ENCODE results near the gene SCMH1.

Gene SCMH1

DNA sequence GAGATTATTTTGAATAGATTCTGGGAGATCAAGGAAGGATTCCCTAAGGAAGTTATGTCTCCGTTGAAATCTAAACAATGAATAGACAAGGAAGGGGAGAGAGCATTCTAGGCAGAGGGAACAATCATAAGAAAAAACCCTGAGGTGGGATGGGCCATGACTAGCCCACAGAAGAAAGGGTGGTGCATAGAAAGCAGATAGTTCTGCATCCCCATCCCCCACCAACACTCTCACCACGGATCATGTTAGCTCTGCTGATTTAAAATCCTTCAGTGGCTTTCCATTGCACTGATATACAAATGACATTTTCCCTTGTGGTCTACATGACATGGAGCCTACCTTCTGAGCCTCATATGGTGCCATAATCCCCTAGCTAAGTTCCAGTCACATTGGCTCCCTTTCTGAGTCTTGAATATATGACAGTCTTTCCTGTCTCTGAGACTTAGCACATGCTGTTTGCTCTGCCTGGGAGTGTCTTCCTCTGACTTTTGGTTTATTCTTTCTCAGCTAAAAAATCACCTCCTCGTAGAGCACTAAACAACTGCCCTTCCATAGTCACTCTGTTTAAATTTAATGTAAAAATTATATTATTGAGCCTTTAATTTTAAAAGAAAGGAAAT, 15.2 kb downstream of the SCMH1 start:
- no peaks in the 10 kb centered on the region for H3K4me1 ChIP-seq
- H3K4me3 ChIP-seq (ENCODE audit: low read depth, low read length): no peak overlapping the region
- TF ChIP-seq, protein P1, sequence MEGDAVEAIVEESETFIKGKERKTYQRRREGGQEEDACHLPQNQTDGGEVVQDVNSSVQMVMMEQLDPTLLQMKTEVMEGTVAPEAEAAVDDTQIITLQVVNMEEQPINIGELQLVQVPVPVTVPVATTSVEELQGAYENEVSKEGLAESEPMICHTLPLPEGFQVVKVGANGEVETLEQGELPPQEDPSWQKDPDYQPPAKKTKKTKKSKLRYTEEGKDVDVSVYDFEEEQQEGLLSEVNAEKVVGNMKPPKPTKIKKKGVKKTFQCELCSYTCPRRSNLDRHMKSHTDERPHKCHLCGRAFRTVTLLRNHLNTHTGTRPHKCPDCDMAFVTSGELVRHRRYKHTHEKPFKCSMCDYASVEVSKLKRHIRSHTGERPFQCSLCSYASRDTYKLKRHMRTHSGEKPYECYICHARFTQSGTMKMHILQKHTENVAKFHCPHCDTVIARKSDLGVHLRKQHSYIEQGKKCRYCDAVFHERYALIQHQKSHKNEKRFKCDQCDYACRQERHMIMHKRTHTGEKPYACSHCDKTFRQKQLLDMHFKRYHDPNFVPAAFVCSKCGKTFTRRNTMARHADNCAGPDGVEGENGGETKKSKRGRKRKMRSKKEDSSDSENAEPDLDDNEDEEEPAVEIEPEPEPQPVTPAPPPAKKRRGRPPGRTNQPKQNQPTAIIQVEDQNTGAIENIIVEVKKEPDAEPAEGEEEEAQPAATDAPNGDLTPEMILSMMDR (IDR thresholded peaks at IDR 0.05; ENCODE audit: low read depth, low read length): no peak
- no peaks in the 10 kb centered on the region for H3K36me3 ChIP-seq
- H3K9me3 ChIP-seq: no peaks in the 10 kb centered on the region
- DNase-seq: no peak
- no peaks in the 10 kb centered on the region for H3K27me3 ChIP-seq

DNA sequence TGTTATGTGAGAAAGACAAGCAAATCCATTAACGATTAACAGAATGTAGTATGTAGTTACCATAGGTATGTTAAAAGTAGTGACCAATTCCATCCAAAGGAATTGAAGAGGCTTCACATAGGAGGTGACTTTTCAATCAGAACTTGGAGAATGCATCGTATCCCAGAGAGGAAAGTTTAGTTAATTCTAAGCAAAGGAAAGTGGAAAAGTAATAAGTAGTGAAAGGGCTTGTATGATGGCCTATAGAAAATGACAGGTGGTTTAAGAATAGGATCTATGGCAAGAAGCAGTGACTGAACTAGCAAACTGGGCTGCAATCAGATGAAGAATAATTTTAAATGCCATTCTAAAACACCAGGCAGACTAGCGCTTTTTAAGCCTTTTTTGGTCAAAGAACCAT, 16.6 kb downstream of the SCMH1 start:
- no peak for DNase-seq
- Histone ChIP-seq H3K4me1 (no peaks in the 10 kb centered on the region), H3K4me3 (ENCODE audit: low read depth, low read length) (no peak overlapping the region), H3K27me3 (no peaks in the 10 kb centered on the region), H3K9me3 (no peaks in the 10 kb centered on the region), H3K36me3 (no peaks in the 10 kb centered on the region)
- TF ChIP-seq, protein P1 (IDR thresholded peaks at IDR 0.05; ENCODE audit: low read depth, low read length): no peak

DNA sequence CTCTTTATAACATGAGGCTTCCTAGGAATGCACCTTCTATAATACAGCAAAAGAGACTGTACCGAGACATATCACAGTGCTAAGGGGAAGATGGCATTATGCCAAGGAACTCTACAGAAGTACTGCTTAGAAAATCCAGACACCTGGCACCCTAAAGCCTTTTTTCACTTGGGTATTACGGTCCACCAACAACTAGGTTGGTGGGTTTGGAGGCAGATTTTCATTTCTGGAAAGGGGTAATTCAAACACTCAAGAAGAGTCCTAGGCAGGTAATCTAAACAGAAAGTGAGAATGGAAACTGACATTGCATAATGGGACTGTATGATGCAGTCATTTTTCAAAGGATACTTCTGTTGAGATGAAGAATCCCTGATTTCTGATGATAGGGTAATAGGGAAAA, 19.6 kb downstream of the SCMH1 start:
- no peaks in the 10 kb centered on the region for H3K4me1 ChIP-seq
- H3K36me3 ChIP-seq: no peaks in the 10 kb centered on the region
- TF ChIP-seq, protein P1 (IDR thresholded peaks at IDR 0.05; ENCODE audit: low read depth, low read length): no peak
- H3K4me3 ChIP-seq (ENCODE audit: low read depth, low read length): no peak overlapping the region
- DNase-seq: peak; percentile 9
- no peaks in the 10 kb centered on the region for H3K27me3 ChIP-seq
- no peaks in the 10 kb centered on the region for H3K9me3 ChIP-seq

DNA sequence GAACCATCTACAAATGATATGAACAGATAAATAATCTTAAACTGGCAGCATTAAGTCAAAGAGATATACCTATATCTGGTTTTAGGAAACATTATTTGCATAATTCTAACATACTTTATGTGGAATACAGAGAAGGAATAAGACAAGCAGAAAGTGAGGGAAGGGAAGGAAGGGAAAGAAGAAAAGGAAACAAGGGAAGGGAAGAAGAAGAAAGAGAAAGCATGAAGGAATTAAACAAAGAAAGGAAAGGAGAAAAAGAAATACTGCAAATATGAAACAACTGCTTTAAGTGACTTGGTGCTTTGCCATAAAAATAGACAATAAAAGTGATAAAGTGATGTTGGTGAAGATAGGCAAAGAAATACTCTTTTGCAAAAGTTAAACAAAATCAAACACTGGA, 20.1 kb downstream of the SCMH1 start:
- H3K27me3 ChIP-seq: no peaks in the 10 kb centered on the region
- H3K4me3 ChIP-seq (ENCODE audit: low read depth, low read length): no peak overlapping the region
- TF ChIP-seq, protein P1 (IDR thresholded peaks at IDR 0.05; ENCODE audit: low read depth, low read length): no peak
- no peaks in the 10 kb centered on the region for H3K9me3 ChIP-seq
- no peak for DNase-seq
- no peaks in the 10 kb centered on the region for H3K36me3 ChIP-seq
- H3K4me1 ChIP-seq: no peaks in the 10 kb centered on the region

DNA sequence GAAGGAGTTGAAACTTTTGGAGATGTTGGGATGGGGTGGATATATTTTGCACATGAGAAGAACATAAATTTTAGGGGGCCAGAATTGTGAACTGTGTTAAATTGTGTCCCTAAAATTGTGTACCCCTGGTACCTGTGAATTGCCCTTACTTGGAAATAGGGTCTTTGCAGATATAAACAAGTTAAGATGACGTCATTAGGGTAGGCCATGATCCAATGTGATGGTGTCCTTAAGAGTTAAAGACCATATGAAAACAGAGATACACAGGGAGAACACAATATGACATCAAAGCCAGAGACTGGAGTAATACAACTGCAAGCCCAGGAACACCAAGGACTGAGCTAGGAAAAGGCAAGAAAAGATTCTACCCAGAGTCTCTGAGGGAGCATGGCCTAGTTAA, 24.0 kb downstream of the SCMH1 start:
- Histone ChIP-seq H3K4me1 (no peaks in the 10 kb centered on the region), H3K36me3 (no peaks in the 10 kb centered on the region), H3K27me3 (no peaks in the 10 kb centered on the region), H3K4me3 (ENCODE audit: low read depth, low read length) (no peak overlapping the region), H3K9me3 (no peaks in the 10 kb centered on the region)
- TF ChIP-seq, protein P1 (IDR thresholded peaks at IDR 0.05; ENCODE audit: low read depth, low read length): no peak
- DNase-seq: no peak

DNA sequence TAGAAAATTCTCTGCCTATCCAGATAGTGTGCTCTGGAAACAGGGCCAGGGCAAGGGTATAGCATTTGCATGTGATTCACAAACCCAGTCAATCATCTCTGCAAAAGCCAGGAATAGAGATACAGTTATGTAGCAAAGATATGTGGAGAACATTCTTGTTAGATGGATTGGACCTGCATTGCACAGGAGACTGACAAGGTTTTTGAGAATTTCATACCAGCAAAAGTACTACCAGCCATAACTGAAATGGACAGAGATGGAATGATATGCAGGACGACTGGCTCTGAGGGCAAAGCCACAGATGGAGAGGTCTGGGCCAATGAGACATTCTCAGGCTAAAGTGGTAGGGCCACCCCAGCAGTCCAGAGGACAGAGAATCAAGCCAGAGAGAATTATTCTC, 24.7 kb downstream of the SCMH1 start:
- H3K4me3 ChIP-seq (ENCODE audit: low read depth, low read length): no peak overlapping the region
- H3K27me3 ChIP-seq: no peaks in the 10 kb centered on the region
- TF ChIP-seq, protein P1 (IDR thresholded peaks at IDR 0.05; ENCODE audit: low read depth, low read length): no peak
- no peaks in the 10 kb centered on the region for H3K9me3 ChIP-seq
- no peak for DNase-seq
- H3K36me3 ChIP-seq: no peaks in the 10 kb centered on the region
- H3K4me1 ChIP-seq: no peaks in the 10 kb centered on the region

All from BE2C (cell line).